HUES64 (cell line): ENCODE measurements around the gene CYP39A1. TPM values are rescaled to one million over a fixed set of nuclear protein-coding genes. Genes with fewer than 3 reads are reported as not detected.

ENCODE experiments used
- H3K27ac ChIP-seq: 2 replicates; pipeline ENCODE4 v1.7.0; 2013; ENCODE audit warnings: low read depth, low read length, inconsistent platforms
- H3K27me3 ChIP-seq: 2 replicates; pipeline ENCODE4 v1.6.1; 2013; ENCODE audit warnings: mild to moderate bottlenecking, low read length; ENCODE audit not compliant: insufficient read depth
- H3K36me3 ChIP-seq: 2 replicates; pipeline ENCODE4 v1.6.1; 2013; ENCODE audit warnings: mild to moderate bottlenecking, low read length; ENCODE audit not compliant: insufficient read depth
- H3K4me1 ChIP-seq: 2 replicates; pipeline ENCODE4 v1.6.1; 2013; ENCODE audit warnings: mild to moderate bottlenecking, low read length, moderate library complexity; ENCODE audit not compliant: insufficient read depth
- H3K4me3 ChIP-seq: 2 replicates; pipeline ENCODE4 v1.5.1; 2013; ENCODE audit warnings: mild to moderate bottlenecking, low read length, moderate library complexity
- H3K9ac ChIP-seq: 2 replicates; pipeline ENCODE4 v1.6.1; 2013; ENCODE audit warnings: mild to moderate bottlenecking, low read depth, low read length
- H3K9me3 ChIP-seq: 2 replicates; pipeline ENCODE4 v1.6.1; 2013; ENCODE audit warnings: low read depth, low read length; ENCODE audit not compliant: insufficient read depth
- WGBS: fragments of 150-250, 120-280 bp; methylation state at CpG from one replicate; pipeline ENCODE4 v1.1.7; 2013; ENCODE audit warnings: missing lambda C conversion rate; 5-methylcytosine and 5-hydroxymethylcytosine counted together
- polyA plus RNA-seq, 2 experiments: library from polyadenylated mRNA; stranded (reverse); fragments of 50-300 nt; gene quantifications; one replicate each; pipeline ENCODE4 v1.2.3, GENCODE V29; 2013

The CYP39A1 gene
- 1.5 TPM for polyA plus RNA-seq (2013, experiment 1 of 2)
- polyA plus RNA-seq (2013, experiment 2 of 2): 2.3 TPM

- H3K4me1 ChIP-seq: peaks cover 5% of the 10 kb centered on the region; the same call in 1 of the 2 replicates
- no peaks in the 10 kb centered on the region for H3K9me3 ChIP-seq
- no peaks in the 10 kb centered on the region for H3K36me3 ChIP-seq
- peak within 1 kb of the TSS; percentile 98 for H3K4me3 ChIP-seq
- no peak within 1 kb of the TSS for H3K27ac ChIP-seq
- H3K9ac ChIP-seq: peak within 1 kb of the TSS; percentile 82
- peaks cover 30% of the 10 kb centered on the region for H3K27me3 ChIP-seq
- under 1% methylated on average over 72 of the region's 72 CpGs for WGBS
Observed at GRCh38 chr6:46652603-46653438, at the start of gene CYP39A1, which contains the start of gene SLC25A27. Gene CYP39A1, minus strand, starts transcription at chr6:46652818. Its CDS starts 236 bp downstream, at chr6:46652582. Gene SLC25A27, plus strand, starts transcription at chr6:46652975. Its CDS starts 218 bp downstream, at chr6:46653193.

- Histone ChIP-seq H3K36me3 (no peaks in the 10 kb centered on the region), H3K4me1 (no peaks in the 10 kb centered on the region), H3K9ac (no peak overlapping the region), H3K27ac (no peak overlapping the region), H3K27me3 (no peaks in the 10 kb centered on the region), H3K4me3 (no peak overlapping the region), H3K9me3 (no peaks in the 10 kb centered on the region)
- no CpG with 5 or more reads among the region's 1 CpG for WGBS
Observed at GRCh38 chr6:46699970-46700369, 47.4 kb upstream of the CYP39A1 start.

- H3K4me3 ChIP-seq: no peak overlapping the region
- no peak overlapping the region for H3K9ac ChIP-seq
- H3K36me3 ChIP-seq: no peaks in the 10 kb centered on the region
- H3K4me1 ChIP-seq: no peaks in the 10 kb centered on the region
- no peaks in the 10 kb centered on the region for H3K9me3 ChIP-seq
- no peak overlapping the region for H3K27ac ChIP-seq
- H3K27me3 ChIP-seq: no peaks in the 10 kb centered on the region
- 100% methylated on average over 1 of the region's 1 CpG for WGBS
Observed at GRCh38 chr6:46690911-46691451, 38.4 kb upstream of the CYP39A1 start.

GRCh38 chr6:46690141-46690755 is 37.6 kb upstream of the CYP39A1 start:
- H3K4me1 ChIP-seq: no peaks in the 10 kb centered on the region
- H3K4me3 ChIP-seq: no peak overlapping the region
- no peak overlapping the region for H3K9ac ChIP-seq
- no peaks in the 10 kb centered on the region for H3K9me3 ChIP-seq
- H3K36me3 ChIP-seq: no peaks in the 10 kb centered on the region
- 97% methylated on average over 2 of the region's 2 CpGs for WGBS
- H3K27ac ChIP-seq: no peak overlapping the region
- no peaks in the 10 kb centered on the region for H3K27me3 ChIP-seq

- Histone ChIP-seq H3K9me3 (no peaks in the 10 kb centered on the region), H3K4me3 (no peak overlapping the region), H3K9ac (no peak overlapping the region), H3K27me3 (no peaks in the 10 kb centered on the region), H3K4me1 (no peaks in the 10 kb centered on the region), H3K27ac (no peak overlapping the region), H3K36me3 (no peaks in the 10 kb centered on the region)
- 97% methylated on average over 3 of the region's 3 CpGs for WGBS
Observed at GRCh38 chr6:46689657-46690056, 37.0 kb upstream of the CYP39A1 start.

- Histone ChIP-seq H3K4me3 (no peak overlapping the region), H3K4me1 (no peaks in the 10 kb centered on the region), H3K27ac (no peak overlapping the region), H3K27me3 (no peaks in the 10 kb centered on the region), H3K9ac (no peak overlapping the region), H3K36me3 (no peaks in the 10 kb centered on the region), H3K9me3 (no peaks in the 10 kb centered on the region)
- WGBS: 95% methylated on average over 13 of the region's 13 CpGs
Observed at GRCh38 chr6:46688966-46689335, 36.3 kb upstream of the CYP39A1 start.

- Histone ChIP-seq H3K27me3 (no peaks in the 10 kb centered on the region), H3K4me1 (no peaks in the 10 kb centered on the region), H3K4me3 (no peak overlapping the region), H3K27ac (no peak overlapping the region), H3K9me3 (no peaks in the 10 kb centered on the region), H3K36me3 (no peaks in the 10 kb centered on the region), H3K9ac (no peak overlapping the region)
- WGBS: 97% methylated on average over 85 of the region's 85 CpGs
Observed at GRCh38 chr6:46688117-46688965, 35.7 kb upstream of the CYP39A1 start.

GRCh38 chr6:46687619-46688097 is 35.0 kb upstream of the CYP39A1 start, which contains the start of gene TDRD6:
Gene TDRD6, plus strand, starts transcription at chr6:46687885. Its CDS starts 244 bp downstream, at chr6:46688129.
- Histone ChIP-seq H3K27me3 (no peaks in the 10 kb centered on the region), H3K4me3 (no peak within 1 kb of the TSS), H3K4me1 (no peaks in the 10 kb centered on the region), H3K27ac (no peak within 1 kb of the TSS), H3K36me3 (no peaks in the 10 kb centered on the region), H3K9ac (no peak within 1 kb of the TSS), H3K9me3 (no peaks in the 10 kb centered on the region)
- WGBS: 95% methylated on average over 41 of the region's 41 CpGs

- Histone ChIP-seq H3K36me3 (no peaks in the 10 kb centered on the region), H3K27me3 (no peaks in the 10 kb centered on the region)
- 94% methylated on average over 4 of the region's 4 CpGs for WGBS
Observed at GRCh38 chr6:46684771-46685170, 32.2 kb upstream of the CYP39A1 start.

GRCh38 chr6:46677314-46677654 is 24.7 kb upstream of the CYP39A1 start:
- no peaks in the 10 kb centered on the region for H3K27me3 ChIP-seq
- H3K27ac ChIP-seq: no peak overlapping the region
- WGBS: 52% methylated on average over 4 of the region's 4 CpGs
- no peaks in the 10 kb centered on the region for H3K36me3 ChIP-seq
- no peaks in the 10 kb centered on the region for H3K9me3 ChIP-seq
- H3K9ac ChIP-seq: no peak overlapping the region
- no peak overlapping the region for H3K4me3 ChIP-seq
- peaks cover 5% of the 10 kb centered on the region; the same call in 1 of the 2 replicates for H3K4me1 ChIP-seq

More at GRCh38 chr6:46684771-46685170, 32.2 kb upstream of the CYP39A1 start:
- Histone ChIP-seq H3K27ac (no peak overlapping the region), H3K4me3 (no peak overlapping the region), H3K9ac (no peak overlapping the region), H3K9me3 (no peaks in the 10 kb centered on the region), H3K4me1 (no peaks in the 10 kb centered on the region)
